ENCODE results near the gene ASIC1. TPM values are rescaled to one million over a fixed set of nuclear protein-coding genes. Genes with fewer than 3 reads are reported as not detected.

ASIC1 gene
- total and polyA plus RNA-seq, 7 donors = 1.3 to 6.9 (median 4.2) TPM; not detected in 1

DNA sequence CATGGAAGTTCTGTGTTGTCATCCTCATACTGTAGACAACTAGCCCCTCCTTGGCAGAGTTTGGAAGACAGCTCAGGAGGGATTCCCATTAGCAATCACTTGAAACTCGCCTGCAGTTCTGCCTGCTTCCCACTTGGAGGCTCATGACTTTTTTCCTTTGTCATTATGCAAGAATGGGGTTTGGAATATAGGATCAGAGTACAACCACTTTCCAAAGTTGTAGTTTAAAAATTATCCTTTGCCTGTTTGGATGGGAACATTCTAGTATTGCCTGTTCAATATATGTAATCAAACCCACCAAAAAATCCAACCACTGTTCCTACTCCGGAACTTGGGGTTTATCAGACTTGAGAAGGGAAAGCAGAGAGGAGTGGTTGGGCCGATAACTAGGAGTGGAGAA, 44.3 kb downstream of the ASIC1 start:
- 80 to 86% methylated on average over 3 of the region's 3 CpGs for WGBS, 2 donors
- peaks cover 19 to 39% (median 28%) of the 10 kb centered on the region in 4 donors for H3K36me3 ChIP-seq
- H3K9me3 ChIP-seq = no peaks in the 10 kb centered on the region
- H3K27ac ChIP-seq = no peak overlapping the region
- intact Hi-C loops (cut with DNase I) = no loop called here
- H3K4me1 ChIP-seq = peaks cover 0 to 17% (median 12%) of the 10 kb centered on the region in 4 donors
- DNase-seq = no peak
- TF ChIP-seq, protein P1, sequence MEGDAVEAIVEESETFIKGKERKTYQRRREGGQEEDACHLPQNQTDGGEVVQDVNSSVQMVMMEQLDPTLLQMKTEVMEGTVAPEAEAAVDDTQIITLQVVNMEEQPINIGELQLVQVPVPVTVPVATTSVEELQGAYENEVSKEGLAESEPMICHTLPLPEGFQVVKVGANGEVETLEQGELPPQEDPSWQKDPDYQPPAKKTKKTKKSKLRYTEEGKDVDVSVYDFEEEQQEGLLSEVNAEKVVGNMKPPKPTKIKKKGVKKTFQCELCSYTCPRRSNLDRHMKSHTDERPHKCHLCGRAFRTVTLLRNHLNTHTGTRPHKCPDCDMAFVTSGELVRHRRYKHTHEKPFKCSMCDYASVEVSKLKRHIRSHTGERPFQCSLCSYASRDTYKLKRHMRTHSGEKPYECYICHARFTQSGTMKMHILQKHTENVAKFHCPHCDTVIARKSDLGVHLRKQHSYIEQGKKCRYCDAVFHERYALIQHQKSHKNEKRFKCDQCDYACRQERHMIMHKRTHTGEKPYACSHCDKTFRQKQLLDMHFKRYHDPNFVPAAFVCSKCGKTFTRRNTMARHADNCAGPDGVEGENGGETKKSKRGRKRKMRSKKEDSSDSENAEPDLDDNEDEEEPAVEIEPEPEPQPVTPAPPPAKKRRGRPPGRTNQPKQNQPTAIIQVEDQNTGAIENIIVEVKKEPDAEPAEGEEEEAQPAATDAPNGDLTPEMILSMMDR (IDR thresholded peaks at IDR 0.05) = peak in 1 of 4 experiments; percentile 36
- TF ChIP-seq EP300 (IDR thresholded peaks at IDR 0.05) = no peak
- TF ChIP-seq POLR2AphosphoS5 (IDR thresholded peaks at IDR 0.05) = no peak
- no peaks in the 10 kb centered on the region for H3K27me3 ChIP-seq
- no peak overlapping the region for H3K4me3 ChIP-seq

DNA sequence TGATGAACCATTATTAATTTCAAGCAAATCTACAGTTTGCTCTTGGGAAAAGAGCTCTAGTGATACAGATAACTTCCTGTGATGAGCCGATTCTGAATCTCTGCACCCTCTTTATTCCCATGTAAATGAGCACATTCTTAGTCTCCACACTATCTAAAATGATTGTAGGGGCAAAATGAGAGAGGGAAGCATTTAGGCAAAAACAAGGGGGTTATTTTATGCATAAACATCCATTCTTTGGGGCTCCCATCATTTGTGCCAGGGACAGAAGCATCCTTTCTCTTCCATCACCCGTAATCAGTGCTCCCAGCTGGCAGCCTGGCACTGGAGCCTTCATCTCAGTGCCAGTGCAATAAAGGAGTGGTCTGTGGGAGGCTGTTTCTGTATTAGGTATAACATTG, 44.7 kb downstream of the ASIC1 start:
- Histone ChIP-seq H3K4me1 (peaks cover 0 to 17% (median 12%) of the 10 kb centered on the region in 4 donors), H3K4me3 (no peak overlapping the region), H3K27ac (no peak overlapping the region), H3K27me3 (no peaks in the 10 kb centered on the region), H3K9me3 (no peaks in the 10 kb centered on the region), H3K36me3 (peaks cover 15 to 34% (median 24%) of the 10 kb centered on the region in 4 donors)
- intact Hi-C loops (cut with DNase I) = no loop called here
- no peak for DNase-seq
- TF ChIP-seq EP300 (IDR thresholded peaks at IDR 0.05) (no peak), POLR2AphosphoS5 (IDR thresholded peaks at IDR 0.05) (no peak), POLR2A (IDR thresholded peaks at IDR 0.05) (no peak)
- TF ChIP-seq, protein P1 (IDR thresholded peaks at IDR 0.05) = no peak
- 89 to 90% methylated on average over 2 of the region's 2 CpGs for WGBS, 2 donors

DNA sequence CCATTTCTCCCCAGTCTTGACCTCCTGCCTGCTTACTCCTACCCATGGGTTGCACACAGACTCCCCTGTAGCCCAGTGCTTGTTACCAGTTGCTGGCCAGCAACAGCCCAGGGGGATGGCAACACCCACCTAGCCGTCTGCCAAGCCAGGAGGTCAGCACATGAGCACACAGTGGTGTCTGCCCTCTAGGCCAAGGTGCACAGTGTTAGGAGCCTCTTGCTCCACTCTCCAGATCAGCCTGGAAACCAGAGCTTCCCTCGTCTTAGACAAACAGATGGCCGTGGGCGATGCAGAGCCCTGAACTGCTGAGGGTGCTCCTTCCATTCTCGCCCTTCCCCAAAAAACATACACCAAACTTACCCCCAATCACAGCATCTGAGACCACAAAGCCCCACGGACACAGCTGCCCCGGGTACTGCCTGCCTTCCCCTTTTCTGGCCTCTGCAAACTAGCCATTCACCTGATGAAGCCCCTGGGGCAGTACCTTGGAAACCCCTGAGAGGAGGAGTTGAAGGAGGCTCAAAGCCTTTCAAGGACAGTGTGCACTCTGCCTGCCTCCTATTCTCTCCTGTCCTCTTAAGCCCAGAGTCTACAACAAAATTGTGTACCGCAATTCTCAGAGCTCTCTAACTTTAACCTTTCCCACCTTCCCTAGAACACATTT, 45.4 kb downstream of the ASIC1 start:
- no peak overlapping the region for H3K4me3 ChIP-seq
- intact Hi-C loops (cut with DNase I) = no loop called here
- H3K9me3 ChIP-seq = no peaks in the 10 kb centered on the region
- TF ChIP-seq, protein P1 (IDR thresholded peaks at IDR 0.05) = no peak
- TF ChIP-seq POLR2A (IDR thresholded peaks at IDR 0.05) = no peak
- TF ChIP-seq POLR2AphosphoS5 (IDR thresholded peaks at IDR 0.05) = no peak
- TF ChIP-seq EP300 (IDR thresholded peaks at IDR 0.05) = no peak
- H3K4me1 ChIP-seq = peaks cover 0 to 17% (median 12%) of the 10 kb centered on the region in 4 donors
- peaks cover 13 to 28% (median 21%) of the 10 kb centered on the region in 4 donors for H3K36me3 ChIP-seq
- no peak overlapping the region for H3K27ac ChIP-seq
- H3K27me3 ChIP-seq = no peaks in the 10 kb centered on the region
- no peak for DNase-seq
- 80 to 88% methylated on average over 8 of the region's 8 CpGs for WGBS, 2 donors

DNA sequence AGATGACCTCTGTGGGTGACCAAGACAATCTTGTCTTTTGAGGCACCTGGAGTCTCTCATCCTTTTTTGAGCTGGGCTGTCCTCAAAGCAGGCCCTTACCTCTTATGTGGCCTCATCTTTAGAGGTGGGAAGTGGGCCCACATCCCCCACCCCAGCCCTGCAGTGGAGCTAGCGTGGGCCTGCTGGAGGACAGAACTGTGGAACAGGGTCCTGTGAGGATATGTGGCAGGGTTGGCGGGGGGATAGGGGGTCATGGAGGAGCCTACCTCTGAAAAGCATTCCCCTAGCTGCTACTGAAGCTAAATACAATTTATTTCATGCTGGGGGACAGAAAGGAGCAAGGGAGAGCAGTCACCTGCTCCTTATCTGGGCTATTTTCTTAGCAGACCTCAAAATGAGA, 46.0 kb downstream of the ASIC1 start:
- intact Hi-C loops (cut with DNase I) = no loop called here
- Histone ChIP-seq H3K4me1 (peaks cover 0 to 17% (median 12%) of the 10 kb centered on the region in 4 donors), H3K36me3 (peaks cover 10 to 22% (median 16%) of the 10 kb centered on the region in 4 donors), H3K27ac (peak overlapping the region in 2 of 4 donors; percentile 21 to 34), H3K9me3 (no peaks in the 10 kb centered on the region), H3K4me3 (no peak overlapping the region), H3K27me3 (no peaks in the 10 kb centered on the region)
- TF ChIP-seq POLR2AphosphoS5 (IDR thresholded peaks at IDR 0.05) = no peak
- TF ChIP-seq, protein P1 (IDR thresholded peaks at IDR 0.05) = no peak
- no peak for TF ChIP-seq POLR2A (IDR thresholded peaks at IDR 0.05)
- no peak for TF ChIP-seq EP300 (IDR thresholded peaks at IDR 0.05)
- WGBS, 2 donors = 96% methylated on average over 2 of the region's 2 CpGs
- no peak for DNase-seq
